GM18520 (cell line): ENCODE results near the gene RAB4A.

Source experiments
- ATAC-seq: cut with Tn5 transposase; IDR thresholded peaks from one replicate; pipeline ENCODE4 v1.9.1; 2021; ENCODE audit not compliant: unreplicated experiment

Gene RAB4A

GRCh38 chr1:229243638-229244037 lies 27.3 kb upstream of the RAB4A start:
- no peak for ATAC-seq

- ATAC-seq = no peak
Observed at GRCh38 chr1:229244091-229244490, 26.8 kb upstream of the RAB4A start.

GRCh38 chr1:229247871-229248270 lies 23.0 kb upstream of the RAB4A start:
- ATAC-seq = no peak

- no peak for ATAC-seq
Observed at GRCh38 chr1:229248821-229249817, 21.8 kb upstream of the RAB4A start.

GRCh38 chr1:229249854-229250644 lies 20.9 kb upstream of the RAB4A start:
- ATAC-seq = no peak

DNA sequence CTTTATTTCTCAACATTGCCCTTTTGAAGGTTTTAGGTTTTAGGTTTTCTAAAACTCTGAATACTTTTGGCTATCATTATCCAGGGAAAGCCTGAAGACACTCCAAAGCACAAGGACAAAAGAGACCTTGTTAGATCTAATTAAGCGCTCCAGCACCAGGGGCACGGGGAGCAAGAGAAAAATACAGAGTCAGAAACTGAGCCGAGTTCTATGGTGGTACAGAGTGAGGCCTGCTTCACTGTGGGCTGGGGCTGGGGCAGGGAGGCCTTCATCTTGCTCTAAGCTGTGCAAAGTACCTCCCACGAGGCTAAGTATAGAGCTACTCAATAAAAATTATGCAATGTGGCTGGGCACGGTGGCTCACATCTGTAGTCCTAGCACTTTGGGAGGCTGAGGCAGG lies 19.7 kb upstream of the RAB4A start:
- no peak for ATAC-seq

DNA sequence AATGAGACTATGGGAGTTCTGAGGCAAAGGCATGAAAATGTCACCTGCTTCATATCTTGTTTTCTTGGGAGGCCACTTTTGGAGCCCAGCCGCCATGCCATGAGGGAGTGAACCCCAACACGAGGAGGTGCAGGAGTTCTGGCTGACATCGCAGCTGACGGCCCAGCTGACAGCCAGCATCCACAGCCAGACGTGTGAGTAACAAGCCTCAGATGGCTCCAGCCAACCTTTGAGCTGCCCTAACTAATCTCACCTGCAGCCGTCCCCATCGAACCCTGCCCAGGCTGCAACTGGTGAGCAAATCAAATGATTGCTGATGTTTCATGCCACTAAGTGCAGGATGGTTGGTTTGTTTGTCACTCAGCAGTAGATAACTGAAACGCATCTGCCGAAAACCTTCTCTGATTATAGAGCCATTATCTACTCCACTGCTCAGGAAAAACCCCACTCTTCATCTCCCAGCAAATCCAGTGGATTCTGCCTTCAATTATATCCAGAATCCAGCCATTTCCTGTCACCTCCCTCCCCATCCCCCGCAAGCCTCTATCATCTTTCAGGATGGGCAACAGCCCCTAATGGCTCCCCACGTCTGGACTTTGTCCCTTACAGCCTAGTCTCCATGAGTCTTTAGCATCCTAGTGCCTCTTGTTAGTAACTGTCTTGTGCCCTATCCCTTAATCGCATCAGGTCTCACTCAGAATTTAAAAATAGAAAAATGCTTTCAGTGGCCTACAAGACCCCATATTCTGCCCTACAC lies 18.5 kb upstream of the RAB4A start:
- ATAC-seq = no peak

DNA sequence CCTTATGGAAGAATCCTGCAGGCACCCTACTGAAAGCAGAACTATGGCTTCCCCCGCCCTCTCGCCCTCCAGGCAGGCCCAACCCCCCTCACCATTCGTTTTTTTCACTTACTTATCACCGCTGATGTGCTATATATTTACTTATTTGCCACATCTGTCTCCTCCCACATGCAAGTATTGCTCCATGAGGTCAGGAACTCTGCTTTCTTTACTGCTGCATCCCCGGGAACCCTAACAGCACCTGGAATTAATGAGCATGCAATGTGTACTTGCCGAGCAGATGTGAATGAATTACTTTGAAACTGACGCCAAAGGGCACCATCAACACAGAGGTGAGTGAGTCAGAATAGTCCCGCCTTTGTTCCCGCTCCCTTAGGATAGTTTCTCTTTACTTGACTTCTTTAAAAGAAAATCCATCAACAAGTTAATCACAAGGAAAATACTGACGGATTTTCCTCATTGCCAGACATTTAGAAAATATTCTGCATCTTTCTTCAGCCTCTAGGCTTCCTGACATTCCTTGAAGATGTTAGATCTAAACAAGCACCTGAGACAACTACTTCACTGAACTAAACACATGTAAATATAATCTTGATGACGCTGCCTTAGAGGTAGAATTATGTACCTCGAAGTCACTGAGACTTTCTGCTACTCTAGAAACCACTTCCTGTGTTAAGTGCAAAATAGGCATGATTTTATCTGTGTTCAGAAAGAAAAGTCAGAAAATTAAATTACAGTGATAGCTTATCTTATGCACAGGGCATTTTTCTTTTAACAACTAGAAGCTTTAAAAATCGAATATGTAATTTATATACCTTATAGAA lies 17.5 kb upstream of the RAB4A start:
- peak; percentile 54 for ATAC-seq

DNA sequence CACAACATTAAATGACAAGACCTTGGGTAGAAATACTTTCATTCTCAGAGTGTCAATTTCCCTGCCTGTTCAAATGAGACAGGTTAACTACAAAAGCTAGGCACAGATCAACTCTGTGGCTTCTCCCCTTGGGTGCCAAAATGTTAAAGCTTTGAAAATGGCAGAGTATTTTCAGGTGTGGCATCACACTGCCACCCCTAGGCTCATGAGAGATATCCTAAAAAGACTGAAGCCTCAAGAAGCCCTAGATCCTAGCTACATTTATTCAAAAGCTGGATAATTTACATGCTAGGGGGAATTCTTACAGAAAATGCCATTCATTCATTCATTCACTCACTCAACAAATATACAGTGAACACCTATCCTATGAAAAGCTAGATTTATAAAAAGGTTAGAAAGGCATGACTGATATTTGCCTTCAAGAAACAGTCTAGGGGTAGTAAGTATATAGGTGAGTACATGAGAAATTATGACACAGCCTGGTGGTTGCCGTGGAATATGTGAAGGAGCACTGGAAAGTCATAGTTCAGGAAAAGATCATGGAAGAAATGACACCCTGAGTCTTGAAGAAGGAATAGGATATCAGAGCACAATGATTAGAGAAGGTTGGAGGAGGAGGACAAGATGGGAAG lies 15.9 kb upstream of the RAB4A start:
- ATAC-seq = no peak

GRCh38 chr1:229258031-229258756 lies 12.7 kb upstream of the RAB4A start:
- ATAC-seq = no peak

DNA sequence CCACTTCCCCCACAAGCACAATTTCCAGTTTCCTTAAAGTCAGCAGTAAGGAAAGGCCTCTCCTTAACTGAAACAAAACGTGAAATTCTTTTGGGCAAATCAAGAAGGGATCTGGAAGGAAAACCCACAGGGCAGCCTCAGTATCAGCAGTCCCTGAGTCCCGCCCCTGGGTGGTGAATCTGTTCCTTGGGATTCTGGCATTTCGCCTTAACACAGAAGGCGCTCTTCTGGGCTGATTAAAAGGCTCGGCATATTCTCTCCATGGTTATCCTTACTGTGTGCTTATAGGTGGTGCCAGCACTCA lies 12.2 kb upstream of the RAB4A start:
- ATAC-seq = no peak

GRCh38 chr1:229260297-229260696 lies 10.6 kb upstream of the RAB4A start:
- ATAC-seq = no peak

DNA sequence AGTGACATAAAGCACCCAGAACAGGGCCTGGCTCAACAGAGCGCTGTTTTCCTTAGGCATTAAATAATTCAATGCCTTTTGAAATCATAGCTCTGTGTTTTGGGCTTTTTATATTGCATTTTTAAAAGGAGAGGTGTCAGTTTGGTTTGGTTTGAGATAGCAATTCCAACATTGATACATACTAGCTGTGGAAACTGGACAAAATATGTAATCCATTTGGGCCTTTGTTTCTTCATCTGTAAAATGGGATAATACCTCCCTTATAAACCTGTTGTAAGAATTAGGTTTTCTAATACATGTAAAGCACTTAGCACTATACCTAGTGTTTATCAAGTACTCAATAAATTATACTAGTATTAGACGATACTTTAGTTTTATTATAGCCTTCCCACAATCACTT lies 8.7 kb upstream of the RAB4A start:
- ATAC-seq = no peak

GRCh38 chr1:229263254-229263653 lies 7.7 kb upstream of the RAB4A start:
- ATAC-seq = no peak

- no peak for ATAC-seq
Observed at GRCh38 chr1:229264068-229264467, 6.8 kb upstream of the RAB4A start.

GRCh38 chr1:229264487-229264886 lies 6.4 kb upstream of the RAB4A start:
- no peak for ATAC-seq

GRCh38 chr1:229266274-229266673 lies 4.6 kb upstream of the RAB4A start:
- ATAC-seq = no peak

GRCh38 chr1:229266832-229267500 lies 3.9 kb upstream of the RAB4A start:
- ATAC-seq = no peak

- no peak for ATAC-seq
Observed at GRCh38 chr1:229268505-229268904, 2.4 kb upstream of the RAB4A start.
